Activated T-cell treated with anti-CD3 and anti-CD28 coated beads, Interleukin-2, amount 50 U/mL, for 1 hour (primary cell): ENCODE measurements around the gene APOL5.
"Not testable (repeated sequence)": the region's sequence is repeated elsewhere in the genome, so short reads cannot be mapped to it uniquely, and the experiment has no call there.

Experiments used
- DNase-seq: peaks from one replicate; pipeline ENCODE4 v3.0.0-alpha.2; 2020

APOL5 gene

GRCh38 chr22:35717572-35717971, at the start of gene APOL5:
Gene APOL5 (plus strand): TSS chr22:35717872. CDS start chr22:35717872, 0 bp downstream.
- DNase-seq: no peak

GRCh38 chr22:35674335-35674734, 43.3 kb upstream of the APOL5 start:
- no peak for DNase-seq

GRCh38 chr22:35676065-35676464, 41.6 kb upstream of the APOL5 start:
- not testable (repeated sequence) for DNase-seq

GRCh38 chr22:35677460-35678187, 40.0 kb upstream of the APOL5 start:
- no peak for DNase-seq

- no peak for DNase-seq
These were observed 38.8 kb upstream of the APOL5 start for GRCh38 chr22:35678836-35679235.

- not testable (repeated sequence) for DNase-seq
These were observed 38.2 kb upstream of the APOL5 start for GRCh38 chr22:35679492-35679891.

GRCh38 chr22:35681454-35682052, 36.1 kb upstream of the APOL5 start:
- no peak for DNase-seq

GRCh38 chr22:35683560-35683959, 34.1 kb upstream of the APOL5 start:
- no peak for DNase-seq

- DNase-seq: no peak
These were observed 33.4 kb upstream of the APOL5 start for GRCh38 chr22:35684270-35684700.

GRCh38 chr22:35684732-35685131, 32.9 kb upstream of the APOL5 start:
- no peak for DNase-seq

GRCh38 chr22:35685731-35686130, 31.9 kb upstream of the APOL5 start:
- DNase-seq: no peak

- no peak for DNase-seq
These were observed 31.4 kb upstream of the APOL5 start for GRCh38 chr22:35686298-35686697.

GRCh38 chr22:35687461-35687860, 30.2 kb upstream of the APOL5 start:
- no peak for DNase-seq

- no peak for DNase-seq
These were observed 28.6 kb upstream of the APOL5 start for GRCh38 chr22:35688913-35689675.

GRCh38 chr22:35690001-35690400, 27.7 kb upstream of the APOL5 start:
- no peak for DNase-seq

GRCh38 chr22:35695202-35695601, 22.5 kb upstream of the APOL5 start:
- DNase-seq: no peak

- no peak for DNase-seq
These were observed 20.5 kb upstream of the APOL5 start for GRCh38 chr22:35697142-35697541.

GRCh38 chr22:35699852-35700251, 17.8 kb upstream of the APOL5 start:
- not testable (repeated sequence) for DNase-seq

- no peak for DNase-seq
These were observed 13.6 kb upstream of the APOL5 start for GRCh38 chr22:35703861-35704584.

- no peak for DNase-seq
These were observed 12.5 kb upstream of the APOL5 start for GRCh38 chr22:35705141-35705540.

- no peak for DNase-seq
These were observed 9.2 kb upstream of the APOL5 start for GRCh38 chr22:35708453-35708852.

GRCh38 chr22:35708917-35709316, 8.8 kb upstream of the APOL5 start:
- DNase-seq: no peak

GRCh38 chr22:35711336-35711735, 6.3 kb upstream of the APOL5 start:
- DNase-seq: no peak
